Measurements from ENCODE around the gene NLRC5.

GRCh38 chr16:56990407-56991286 lies 1.3 kb downstream of the NLRC5 start:
- TF ChIP-seq POLR2A (IDR thresholded peaks at IDR 0.05) (no peak), CTCF (IDR thresholded peaks at IDR 0.05) (no peak)

Measured in vagina (tissue), 2 donors.